Fibroblast of villous mesenchyme (primary cell): ENCODE measurements around the gene ATXN7. TPM values are rescaled to one million over a fixed set of nuclear protein-coding genes. Genes with fewer than 3 reads are reported as not detected.

Experiments
- DNase-seq: peaks from one replicate; pipeline ENCODE4 v3.0.0-alpha.2; 2010; ENCODE audit warnings: low read depth
- H3K4me3 ChIP-seq: 2 replicates; pipeline ENCODE4 v1.5.1; 2011; ENCODE audit warnings: low read depth, mild to moderate bottlenecking, low read length
- total RNA-seq: library from RNA; depleted of rRNA; stranded (reverse); fragments of >200 nt; gene quantifications from 2 replicates; pipeline ENCODE4 v1.2.3, GENCODE V29; 2012
- TF ChIP-seq, protein P1 (sequence below): IDR thresholded peaks from 2 replicates; pipeline ENCODE4 v1.5.1; 2012; ENCODE audit warnings: low read depth, mild to moderate bottlenecking, low read length; ENCODE audit not compliant: insufficient read depth

Gene ATXN7
- total RNA-seq, 1 donor = 14.7 TPM

- no peak overlapping the region for H3K4me3 ChIP-seq
- DNase-seq = no peak
- TF ChIP-seq, protein P1, sequence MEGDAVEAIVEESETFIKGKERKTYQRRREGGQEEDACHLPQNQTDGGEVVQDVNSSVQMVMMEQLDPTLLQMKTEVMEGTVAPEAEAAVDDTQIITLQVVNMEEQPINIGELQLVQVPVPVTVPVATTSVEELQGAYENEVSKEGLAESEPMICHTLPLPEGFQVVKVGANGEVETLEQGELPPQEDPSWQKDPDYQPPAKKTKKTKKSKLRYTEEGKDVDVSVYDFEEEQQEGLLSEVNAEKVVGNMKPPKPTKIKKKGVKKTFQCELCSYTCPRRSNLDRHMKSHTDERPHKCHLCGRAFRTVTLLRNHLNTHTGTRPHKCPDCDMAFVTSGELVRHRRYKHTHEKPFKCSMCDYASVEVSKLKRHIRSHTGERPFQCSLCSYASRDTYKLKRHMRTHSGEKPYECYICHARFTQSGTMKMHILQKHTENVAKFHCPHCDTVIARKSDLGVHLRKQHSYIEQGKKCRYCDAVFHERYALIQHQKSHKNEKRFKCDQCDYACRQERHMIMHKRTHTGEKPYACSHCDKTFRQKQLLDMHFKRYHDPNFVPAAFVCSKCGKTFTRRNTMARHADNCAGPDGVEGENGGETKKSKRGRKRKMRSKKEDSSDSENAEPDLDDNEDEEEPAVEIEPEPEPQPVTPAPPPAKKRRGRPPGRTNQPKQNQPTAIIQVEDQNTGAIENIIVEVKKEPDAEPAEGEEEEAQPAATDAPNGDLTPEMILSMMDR = no peak
Measured at GRCh38 chr3:64019879-64020278, 156.2 kb downstream of the ATXN7 start.

- TF ChIP-seq, protein P1 = no peak
- H3K4me3 ChIP-seq = peak overlapping the region; percentile 91
- no peak for DNase-seq
Measured at GRCh38 chr3:64021922-64022321, 158.3 kb downstream of the ATXN7 start.

DNA sequence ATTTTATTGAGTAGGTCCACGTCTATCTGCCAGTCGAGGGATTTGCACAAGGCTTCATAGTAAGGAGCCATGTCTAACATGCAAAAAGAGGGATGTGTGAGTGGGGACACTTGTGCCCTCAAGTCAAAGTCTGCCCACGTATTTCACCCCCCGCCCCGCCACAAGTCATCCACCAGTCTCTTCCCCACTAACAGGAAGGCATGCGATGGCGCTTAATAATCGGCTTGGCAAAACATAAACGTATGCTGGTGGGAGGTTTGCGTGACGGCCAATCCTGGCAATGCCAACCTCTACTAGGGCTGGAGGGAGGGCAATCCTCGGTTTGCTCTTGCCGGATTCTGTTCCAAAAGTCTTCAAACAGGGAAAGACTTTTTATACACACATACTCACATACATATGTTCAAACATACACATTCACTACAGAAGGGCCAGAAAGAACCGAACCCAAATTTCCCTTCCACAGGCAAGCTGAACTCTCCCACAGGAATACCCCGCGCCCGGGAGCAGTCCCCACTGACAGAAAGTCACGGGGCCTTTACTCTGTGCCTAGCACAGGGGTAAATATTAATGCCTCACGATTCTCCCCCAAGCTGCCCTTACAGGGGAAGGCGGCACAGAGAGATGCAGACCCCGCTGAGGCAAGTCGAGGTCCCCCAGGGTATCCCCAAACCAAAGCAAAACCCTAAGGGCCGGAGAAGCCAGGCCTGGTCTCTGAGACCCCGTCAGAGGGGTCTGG lies 159.0 kb downstream of the ATXN7 start:
- peak; percentile 27 for DNase-seq

GRCh38 chr3:64023187-64023860 lies 159.7 kb downstream of the ATXN7 start, which contains the start of gene PSMD6:
PSMD6 (minus strand) TSS chr3:64023494; CDS start chr3:64023419, 75 bp downstream.
- H3K4me3 ChIP-seq = peak within 1 kb of the TSS; percentile 91
- peak; percentile 84 for DNase-seq
- TF ChIP-seq, protein P1 = peak; percentile 97

More for the DNA sequence above, 159.0 kb downstream of the ATXN7 start:
- peak overlapping the region; percentile 91 for H3K4me3 ChIP-seq
- TF ChIP-seq, protein P1 = no peak

DNA sequence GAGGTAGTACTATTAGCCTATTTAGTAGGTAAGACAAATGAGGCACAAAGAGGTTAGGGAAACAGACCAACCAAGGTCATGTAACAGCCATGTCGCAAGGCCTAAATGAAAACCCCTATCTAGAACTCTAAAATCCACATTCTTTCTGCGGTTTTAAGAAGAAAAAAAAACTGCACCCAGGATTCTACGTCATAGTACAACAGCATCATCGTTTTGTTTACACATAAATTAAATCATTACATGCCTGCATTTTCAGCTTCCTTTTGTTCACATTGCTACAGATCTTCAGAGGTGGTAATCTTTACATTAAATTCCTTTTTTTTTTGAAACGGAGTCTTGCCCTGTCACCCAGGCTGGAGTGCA lies 160.2 kb downstream of the ATXN7 start:
- TF ChIP-seq, protein P1 = no peak
- peak; percentile 83 for DNase-seq
- no peak overlapping the region for H3K4me3 ChIP-seq

DNA sequence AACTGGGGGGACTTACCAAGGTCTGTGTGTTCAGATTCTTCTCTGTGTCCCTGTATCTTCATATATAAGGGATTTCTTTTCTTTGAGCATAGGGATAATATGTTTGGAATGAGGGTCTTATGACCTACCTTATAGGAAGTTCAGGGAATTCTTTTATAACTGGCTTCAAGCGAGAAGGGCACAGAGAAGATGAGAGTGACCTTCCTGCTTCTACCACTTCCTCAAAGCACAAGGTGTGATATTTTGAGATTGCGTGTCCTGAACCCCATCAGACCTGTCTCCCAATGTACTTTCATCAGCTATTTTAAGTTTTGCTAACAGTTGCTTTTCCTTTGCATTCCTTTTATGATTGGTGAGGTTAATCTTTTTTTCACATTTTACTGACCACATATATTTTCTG lies 162.7 kb downstream of the ATXN7 start:
- TF ChIP-seq, protein P1 = no peak
- no peak for DNase-seq
- no peak overlapping the region for H3K4me3 ChIP-seq
